Duodenal mucosa (tissue), 2 donors: ENCODE measurements around the gene UBE2Q1.

ENCODE experiments used
- H3K27ac ChIP-seq: one replicate; pipeline ENCODE4 v1.7.0; 2013; ENCODE audit warnings: low read depth, low read length
- H3K27me3 ChIP-seq, 2 donors: one replicate each; pipeline ENCODE4 v1.7.0; 2013; ENCODE audit warnings: low read length in 2 of 2, control low read depth in 1 of 2; ENCODE audit not compliant: insufficient read depth in 2 of 2, control insufficient read depth in 1 of 2
- H3K36me3 ChIP-seq, 2 donors: one replicate each; pipeline ENCODE4 v1.7.0; 2013; ENCODE audit warnings: low read length in 2 of 2, control low read depth in 1 of 2; ENCODE audit not compliant: insufficient read depth in 2 of 2, control insufficient read depth in 1 of 2
- H3K4me1 ChIP-seq, 2 donors: one replicate each; pipeline ENCODE4 v1.7.0; 2013; ENCODE audit warnings: low read length in 2 of 2, control low read depth in 1 of 2; ENCODE audit not compliant: insufficient read depth in 2 of 2, control insufficient read depth in 1 of 2
- H3K4me3 ChIP-seq, 2 donors: one replicate each; pipeline ENCODE4 v1.7.0; 2013; ENCODE audit warnings: low read length in 2 of 2, low read depth in 1 of 2
- H3K9ac ChIP-seq, 2 donors: one replicate each; pipeline ENCODE4 v1.7.0; 2013; ENCODE audit warnings: low read length in 2 of 2, low read depth in 1 of 2
- H3K9me3 ChIP-seq, 2 donors: one replicate each; pipeline ENCODE4 v1.7.0; 2013; ENCODE audit warnings: low read length in 2 of 2, control low read depth in 1 of 2; ENCODE audit not compliant: control insufficient read depth in 1 of 2

Gene UBE2Q1

DNA sequence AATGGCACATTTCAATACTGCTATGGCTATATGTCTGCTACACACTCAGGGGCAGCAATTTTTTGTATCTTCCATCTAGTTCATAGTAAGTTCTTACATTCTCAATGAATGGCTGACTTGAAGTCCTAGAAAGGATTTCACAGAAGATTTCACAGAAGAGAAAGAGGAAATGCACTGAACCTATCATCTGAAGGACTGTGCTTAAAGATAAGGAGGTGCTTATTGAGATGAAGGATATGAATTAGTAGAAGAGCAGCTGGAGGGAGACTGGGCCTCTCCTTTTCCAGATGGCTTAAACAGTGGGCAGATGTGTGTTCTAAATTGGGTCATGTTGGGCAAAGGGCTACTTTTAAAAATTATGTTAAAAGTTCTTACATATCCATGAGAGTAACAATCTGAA lies 34.9 kb upstream of the UBE2Q1 start:
- no peaks in the 10 kb centered on the region for H3K9me3 ChIP-seq
- H3K36me3 ChIP-seq, result peaks cover 75 to 95% of the 10 kb centered on the region in 2 donors
- no peak overlapping the region for H3K9ac ChIP-seq
- H3K4me1 ChIP-seq, result no peaks in the 10 kb centered on the region
- H3K27me3 ChIP-seq, result no peaks in the 10 kb centered on the region
- H3K27ac ChIP-seq, result no peak overlapping the region
- no peak overlapping the region for H3K4me3 ChIP-seq

- Histone ChIP-seq H3K27ac (no peak overlapping the region), H3K4me1 (no peaks in the 10 kb centered on the region), H3K27me3 (no peaks in the 10 kb centered on the region), H3K4me3 (no peak overlapping the region), H3K9ac (no peak overlapping the region), H3K36me3 (peaks cover 75 to 95% of the 10 kb centered on the region in 2 donors), H3K9me3 (no peaks in the 10 kb centered on the region)
These were observed 32.7 kb upstream of the UBE2Q1 start for GRCh38 chr1:154591206-154591605.

DNA sequence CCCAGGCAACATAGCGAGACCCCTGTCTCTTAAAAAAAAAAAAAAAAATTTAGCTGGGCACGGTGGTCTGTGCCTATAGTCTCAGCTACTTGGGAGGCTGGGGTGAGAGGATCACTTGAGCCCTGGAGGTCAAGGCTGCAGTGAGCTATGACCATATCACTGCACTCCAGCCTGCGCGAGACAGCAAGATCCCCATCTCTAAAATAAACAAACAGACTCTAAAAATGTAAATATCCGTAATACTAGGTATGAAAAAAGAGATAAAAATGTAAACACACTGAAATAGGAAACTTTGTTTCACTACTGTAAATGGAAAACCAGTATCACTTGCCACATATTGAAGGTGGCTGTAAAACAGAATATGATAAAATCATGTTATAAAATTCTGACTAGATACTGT lies 32.3 kb upstream of the UBE2Q1 start:
- Histone ChIP-seq H3K4me3 (no peak overlapping the region), H3K4me1 (no peaks in the 10 kb centered on the region), H3K27ac (no peak overlapping the region), H3K9ac (no peak overlapping the region), H3K36me3 (peaks cover 76 to 96% of the 10 kb centered on the region in 2 donors), H3K27me3 (no peaks in the 10 kb centered on the region), H3K9me3 (no peaks in the 10 kb centered on the region)

- no peaks in the 10 kb centered on the region for H3K4me1 ChIP-seq
- no peaks in the 10 kb centered on the region for H3K27me3 ChIP-seq
- H3K9me3 ChIP-seq, result no peaks in the 10 kb centered on the region
- peaks cover 82 to 97% of the 10 kb centered on the region in 2 donors for H3K36me3 ChIP-seq
- H3K27ac ChIP-seq, result no peak overlapping the region
- no peak overlapping the region for H3K9ac ChIP-seq
- H3K4me3 ChIP-seq, result no peak overlapping the region
These were observed 31.3 kb upstream of the UBE2Q1 start for GRCh38 chr1:154589780-154590179.

DNA sequence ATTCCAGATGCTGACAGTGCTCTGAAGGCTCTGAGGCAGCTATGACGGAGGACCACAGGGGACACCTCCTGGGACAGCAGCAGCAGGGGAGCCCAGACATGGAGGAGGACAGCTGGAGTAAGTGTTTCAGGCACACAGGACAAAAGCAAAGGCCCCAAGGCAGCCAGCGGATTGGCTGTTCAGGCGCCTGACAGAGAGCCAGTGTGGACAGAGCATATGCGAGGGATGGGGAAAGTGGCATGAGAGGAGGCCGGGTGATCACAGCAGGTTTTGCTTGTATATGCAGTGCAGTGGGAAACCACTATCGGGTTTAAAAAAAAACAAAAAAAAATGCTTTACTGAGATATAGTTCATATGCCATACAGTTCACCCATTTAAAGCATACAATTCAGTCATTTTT lies 28.2 kb upstream of the UBE2Q1 start:
- Histone ChIP-seq H3K4me3 (no peak overlapping the region), H3K9ac (no peak overlapping the region), H3K36me3 (peaks cover 87 to 100% of the 10 kb centered on the region in 2 donors), H3K27ac (no peak overlapping the region), H3K4me1 (no peaks in the 10 kb centered on the region), H3K27me3 (no peaks in the 10 kb centered on the region), H3K9me3 (no peaks in the 10 kb centered on the region)

GRCh38 chr1:154586231-154586630 lies 27.8 kb upstream of the UBE2Q1 start:
- no peak overlapping the region for H3K9ac ChIP-seq
- H3K36me3 ChIP-seq, result peaks cover 82 to 98% of the 10 kb centered on the region in 2 donors

DNA sequence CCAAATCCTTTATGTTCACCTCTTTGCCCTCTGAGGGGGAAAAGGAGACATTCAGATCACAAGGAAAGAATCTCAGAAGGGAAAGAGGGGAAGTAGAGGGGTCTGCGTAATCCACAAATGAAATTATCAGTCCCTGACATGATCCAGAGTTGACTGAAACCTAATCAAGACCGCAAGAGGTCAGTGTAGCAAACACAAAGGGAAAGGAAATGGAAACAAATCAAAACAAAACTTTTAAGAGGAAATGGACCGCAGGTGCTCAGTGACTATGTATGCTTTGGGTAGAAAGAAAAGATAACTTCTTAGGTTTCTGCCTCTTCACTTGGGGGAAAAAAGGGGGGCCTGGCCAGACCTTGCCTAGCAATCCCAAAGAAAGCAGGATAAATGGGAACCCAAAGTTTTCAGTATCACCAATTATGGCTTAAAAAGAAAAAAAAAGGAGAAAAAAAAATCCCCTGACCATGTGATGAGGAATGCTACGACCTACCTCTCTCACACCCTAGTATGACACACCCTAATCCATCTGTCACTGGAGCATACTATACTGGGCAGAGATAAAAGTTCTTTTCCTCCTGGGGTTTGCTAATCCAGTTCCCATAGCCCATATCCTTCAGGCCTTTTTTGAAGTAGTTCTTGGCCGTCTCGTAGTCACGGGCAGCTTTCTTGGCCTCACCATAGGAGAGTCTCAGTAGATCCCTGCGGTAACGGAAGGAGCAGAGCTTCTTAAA lies 26.0 kb upstream of the UBE2Q1 start:
- Histone ChIP-seq H3K9ac (no peak overlapping the region), H3K9me3 (no peaks in the 10 kb centered on the region), H3K27me3 (no peaks in the 10 kb centered on the region), H3K4me1 (no peaks in the 10 kb centered on the region), H3K27ac (no peak overlapping the region), H3K4me3 (no peak overlapping the region), H3K36me3 (peaks cover 78 to 97% of the 10 kb centered on the region in 2 donors)

More at GRCh38 chr1:154586231-154586630, 27.8 kb upstream of the UBE2Q1 start:
- no peaks in the 10 kb centered on the region for H3K27me3 ChIP-seq
- no peaks in the 10 kb centered on the region for H3K9me3 ChIP-seq
- H3K27ac ChIP-seq, result no peak overlapping the region
- no peak overlapping the region for H3K4me3 ChIP-seq
- no peaks in the 10 kb centered on the region for H3K4me1 ChIP-seq

DNA sequence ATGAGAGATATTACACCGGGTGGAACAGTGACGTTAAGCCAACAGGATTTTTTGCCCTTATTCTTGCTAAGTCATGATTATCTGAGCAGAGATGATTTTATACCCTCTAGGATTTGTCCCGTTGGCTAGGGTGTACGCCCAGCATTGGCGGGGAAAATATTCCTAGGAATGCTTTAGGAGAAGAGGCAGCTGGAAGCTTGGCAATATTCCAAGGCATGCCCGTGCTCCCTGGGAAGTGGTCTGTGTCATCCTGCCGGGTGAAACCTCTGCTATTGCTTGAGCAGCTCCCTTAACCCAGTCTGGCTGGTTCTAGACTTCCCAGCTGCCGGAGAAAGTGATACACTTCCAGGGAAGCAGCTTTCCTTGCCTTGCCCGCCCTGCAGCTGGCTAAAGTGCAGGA lies 25.3 kb upstream of the UBE2Q1 start:
- Histone ChIP-seq H3K27ac (no peak overlapping the region), H3K36me3 (peaks cover 72 to 97% of the 10 kb centered on the region in 2 donors), H3K27me3 (no peaks in the 10 kb centered on the region), H3K9ac (no peak overlapping the region), H3K4me3 (no peak overlapping the region), H3K4me1 (no peaks in the 10 kb centered on the region), H3K9me3 (no peaks in the 10 kb centered on the region)

DNA sequence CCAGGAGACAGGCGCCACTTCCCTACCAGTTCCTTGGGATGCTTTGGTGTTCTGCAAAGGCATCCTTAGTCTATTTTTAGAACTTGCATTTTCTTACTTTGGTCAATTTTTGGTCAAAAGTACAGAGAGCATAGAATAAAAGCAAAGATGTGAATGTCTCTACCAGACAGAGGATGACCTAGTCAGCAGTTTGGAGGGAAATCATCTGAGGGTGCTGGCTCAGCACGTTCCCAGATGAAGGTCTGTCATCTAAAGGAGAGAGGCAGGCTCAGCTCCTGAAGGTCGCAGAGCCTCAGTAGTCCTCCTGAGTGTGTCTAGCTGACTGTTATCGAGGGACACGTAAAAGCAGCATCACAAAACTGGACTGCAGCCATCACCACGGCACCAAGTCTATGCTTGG lies 24.4 kb upstream of the UBE2Q1 start:
- Histone ChIP-seq H3K4me3 (no peak overlapping the region), H3K27ac (no peak overlapping the region), H3K9me3 (no peaks in the 10 kb centered on the region), H3K9ac (no peak overlapping the region), H3K4me1 (no peaks in the 10 kb centered on the region), H3K36me3 (peaks cover 67 to 94% of the 10 kb centered on the region in 2 donors), H3K27me3 (no peaks in the 10 kb centered on the region)

DNA sequence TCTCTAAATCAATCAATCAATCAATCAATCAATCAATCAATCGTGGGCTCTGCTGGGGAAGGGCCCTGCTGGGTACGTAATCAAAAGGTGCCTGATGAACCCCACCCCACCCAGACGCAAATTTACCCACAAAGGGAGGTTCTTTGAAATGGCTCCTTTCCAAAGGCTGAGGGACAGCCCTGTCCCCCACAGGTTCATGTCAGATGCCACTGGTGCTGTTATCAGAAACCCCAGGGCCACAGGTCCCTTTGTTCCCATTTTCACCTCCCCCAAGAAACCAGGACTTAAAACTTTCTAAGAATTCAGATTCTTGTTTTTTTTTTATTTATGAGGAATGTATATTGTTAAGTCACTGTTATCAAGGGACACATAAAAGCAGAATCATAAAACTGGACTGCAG lies 23.3 kb upstream of the UBE2Q1 start:
- Histone ChIP-seq H3K4me1 (no peaks in the 10 kb centered on the region), H3K9ac (no peak overlapping the region), H3K9me3 (no peaks in the 10 kb centered on the region), H3K27me3 (no peaks in the 10 kb centered on the region), H3K36me3 (peaks cover 59 to 83% of the 10 kb centered on the region in 2 donors), H3K27ac (no peak overlapping the region), H3K4me3 (no peak overlapping the region)
